SKM-1 treated with dmso at 0.1 percent for 144 hours (cell line): ENCODE measurements around the gene PCDHGA8.
"Not testable (repeated sequence)": the region's sequence is repeated elsewhere in the genome, so short reads cannot be mapped to it uniquely, and the experiment has no call there.

Experiments
- DNase-seq: peaks from one replicate; lab custom pipeline; 2025; ENCODE audit not compliant: unreplicated experiment; lab: John Stamatoyannopoulos, UW

Gene PCDHGA8

GRCh38 chr5:141430332-141431113 lies 38.1 kb downstream of the PCDHGA8 start, which contains the start of gene PCDHGA12:
PCDHGA12 (plus strand) TSS chr5:141430507; CDS start chr5:141430760, 253 bp downstream.
- no peak for DNase-seq

GRCh38 chr5:141431286-141431685 lies 38.9 kb downstream of the PCDHGA8 start:
- no peak for DNase-seq

- not testable (repeated sequence) for DNase-seq
Observed at GRCh38 chr5:141432308-141432707, 39.9 kb downstream of the PCDHGA8 start.

GRCh38 chr5:141432726-141433125 lies 40.3 kb downstream of the PCDHGA8 start:
- not testable (repeated sequence) for DNase-seq

- no peak for DNase-seq
Observed at GRCh38 chr5:141434006-141434405, 41.6 kb downstream of the PCDHGA8 start.

- no peak for DNase-seq
Observed at GRCh38 chr5:141437221-141437620, 44.8 kb downstream of the PCDHGA8 start.

GRCh38 chr5:141439411-141440141 lies 47.1 kb downstream of the PCDHGA8 start:
- no peak for DNase-seq

GRCh38 chr5:141440341-141440740 lies 47.9 kb downstream of the PCDHGA8 start:
- DNase-seq, result no peak

- no peak for DNase-seq
Observed at GRCh38 chr5:141441571-141442170, 49.2 kb downstream of the PCDHGA8 start.
